GM12878 (cell line): Measurements from ENCODE around the gene TP53BP1. TPM values are rescaled to one million over a fixed set of nuclear protein-coding genes. Genes with fewer than 3 reads are reported as not detected.

Experiments
- ATAC-seq: fragments of 200-7000 bp; cut with Tn5 transposase; 3 replicates; pipeline ENCODE4 v1.9.1; 2020; ENCODE audit warnings: mild to moderate bottlenecking, moderate library complexity
- BruUV-seq: library from RNA; stranded (reverse); fragments of 400-500 nt; replicated peaks from 2 replicates; lab custom pipeline; 2021; lab: Mats Ljungman, UMichigan
- CTCF ChIA-PET: fragments of 300-600 bp; sonication (Branson Sonifier 250); formaldehyde crosslinking; extraction: SDS; loops from one replicate; lab custom pipeline; 2021; ENCODE audit warnings: inconsistent platforms; lab: Yijun Ruan, JAX
- POLR2A ChIA-PET: fragments of 350-600 bp; formaldehyde crosslinking; extraction: SDS; loops from one replicate; lab custom pipeline; 2021; ENCODE audit warnings: inconsistent platforms; lab: Charles Lee
- RAD21 ChIA-PET: fragments of 300-600 bp; sonication (Branson Sonifier 250); formaldehyde crosslinking; loops from one replicate; lab custom pipeline; 2023; ENCODE audit warnings: antibody characterized with exemption; ENCODE audit not compliant: unreplicated experiment; lab: Charles Lee
- SMC1A ChIA-PET: fragments of 300-600 bp; sonication (Branson Sonifier 250); formaldehyde crosslinking; loops from one replicate; lab custom pipeline; 2023; ENCODE audit not compliant: unreplicated experiment, uncharacterized antibody; lab: Charles Lee
- DNase-seq: peaks from one replicate; pipeline ENCODE4 v3.0.0-alpha.2; 2011; ENCODE audit warnings: low read depth, low spot score
- FAIRE-seq: peaks from 3 replicates; lab custom pipeline; 2011; peaks lifted over from hg19 to GRCh38; lab: Jason Lieb, UNC
- H2AFZ ChIP-seq: 2 replicates; pipeline ENCODE4 v1.6.0; 2011; ENCODE audit warnings: low read depth, low read length, control low read depth; ENCODE audit not compliant: control insufficient read depth
- H3K27ac ChIP-seq: 2 replicates; pipeline ENCODE4 v1.5.1; 2011; ENCODE audit warnings: control low read depth; ENCODE audit not compliant: control insufficient read depth, insufficient read depth
- H3K27me3 ChIP-seq, 2 experiments: replicated peaks in 1 of 2; 2 replicates each; pipeline versions ENCODE4 v1.6.0 to v1.6.1; 2011; ENCODE audit warnings: low read length in 1 of 2; ENCODE audit not compliant: control insufficient read depth in 2 of 2, insufficient read depth in 2 of 2
- H3K36me3 ChIP-seq, 2 experiments: 2 replicates each; pipeline ENCODE4 v1.5.1; 2011; ENCODE audit warnings: low read length in 1 of 2; ENCODE audit not compliant: control insufficient read depth in 2 of 2, insufficient read depth in 2 of 2
- H3K4me1 ChIP-seq: 2 replicates; pipeline ENCODE4 v1.6.1; 2011; ENCODE audit warnings: mild to moderate bottlenecking, low read length, moderate library complexity, mixed read lengths; ENCODE audit not compliant: control insufficient read depth, insufficient read depth
- H3K4me2 ChIP-seq: 2 replicates; pipeline ENCODE4 v1.6.0; 2011; ENCODE audit warnings: control low read depth; ENCODE audit not compliant: control insufficient read depth, insufficient read depth
- H3K4me3 ChIP-seq: fragments of 200-600 bp; sonication (generic); 2 replicates; pipeline ENCODE4 v1.5.1; 2016
- H3K79me2 ChIP-seq: 2 replicates; pipeline ENCODE4 v1.6.0; 2011; ENCODE audit warnings: low read length; ENCODE audit not compliant: control insufficient read depth, insufficient read depth
- H3K9ac ChIP-seq: 2 replicates; pipeline ENCODE4 v1.8.0; 2011; ENCODE audit warnings: low read length, control low read depth, mixed read lengths; ENCODE audit not compliant: control insufficient read depth, insufficient read depth
- H3K9me3 ChIP-seq: replicated peaks from 3 replicates; pipeline ENCODE4 v1.5.1; 2011; ENCODE audit warnings: mild to moderate bottlenecking, low read length; ENCODE audit not compliant: control insufficient read depth, insufficient read depth
- H4K20me1 ChIP-seq: 2 replicates; pipeline ENCODE4 v1.6.0; 2011; ENCODE audit not compliant: control insufficient read depth, insufficient read depth
- BHLHE40 ChIP-seq, 2 experiments: fragments of 450-650 bp in 1 of 2; IDR thresholded peaks; 2 replicates each; pipeline ENCODE4 v1.6.1; 2011 to 2017; ENCODE audit warnings: low read depth in 2 of 2, borderline replicate concordance in 1 of 2, improper control_type of control experiment in 1 of 2, low read length in 1 of 2, mild to moderate bottlenecking in 1 of 2
- CHD4 ChIP-seq: fragments of 200-600 bp; sonication (generic); IDR thresholded peaks from 2 replicates; pipeline ENCODE4 v1.6.1; 2016; ENCODE audit warnings: mild to moderate bottlenecking
- FOXM1 ChIP-seq: IDR thresholded peaks from 2 replicates; pipeline ENCODE4 v1.6.1; 2012; ENCODE audit warnings: low read depth, mild to moderate bottlenecking, inconsistent platforms, low read length, moderate library complexity
- GABPA ChIP-seq: IDR thresholded peaks from 2 replicates; pipeline ENCODE4 v1.6.1; 2014; ENCODE audit warnings: antibody characterized with exemption, low read depth, mild to moderate bottlenecking, inconsistent platforms
- MEF2B ChIP-seq: fragments of 450-650 bp; IDR thresholded peaks from 2 replicates; pipeline ENCODE4 v1.6.1; 2018; ENCODE audit warnings: mild to moderate bottlenecking, moderate library complexity; ENCODE audit not compliant: partially characterized antibody, poor library complexity, severe bottlenecking
- NR2C1 ChIP-seq: fragments of 450-650 bp; IDR thresholded peaks from 2 replicates; pipeline ENCODE4 v1.6.1; 2017; ENCODE audit warnings: antibody characterized with exemption, mild to moderate bottlenecking, moderate library complexity
- RCOR1 ChIP-seq: conservative IDR thresholded peaks from 2 replicates; pipeline ENCODE4 v1.6.1; 2012; ENCODE audit warnings: low read depth, low read length, improper control_type of control experiment
- SMAD1 ChIP-seq: fragments of 450-650 bp; IDR thresholded peaks from 2 replicates; pipeline ENCODE4 v1.6.1; 2018; ENCODE audit warnings: mild to moderate bottlenecking, low read depth; ENCODE audit not compliant: partially characterized antibody
- SP1 ChIP-seq: IDR thresholded peaks from one replicate; pipeline ENCODE4 v1.6.1; 2011; ENCODE audit warnings: low read depth, low read length
- SRF ChIP-seq, 2 experiments: IDR thresholded peaks; 2 replicates each; pipeline ENCODE4 v1.6.1; 2011; ENCODE audit warnings: low read depth in 2 of 2, low read length in 2 of 2, mild to moderate bottlenecking in 1 of 2, moderate library complexity in 1 of 2
- SUZ12 ChIP-seq: fragments of 200-600 bp; sonication (generic); IDR thresholded peaks from one replicate; pipeline ENCODE4 v1.6.1; 2018; ENCODE audit warnings: antibody characterized with exemption, mild to moderate bottlenecking; ENCODE audit not compliant: unreplicated experiment
- ZNF274 ChIP-seq: IDR thresholded peaks from one replicate; pipeline ENCODE4 v1.8.0; 2011; ENCODE audit not compliant: insufficient read length, insufficient read depth
- WGBS: methylation state at CpG from one replicate; pipeline ENCODE4 v1.1.6; 2016; ENCODE audit warnings: low lambda C conversion rate; ENCODE audit not compliant: insufficient replicate concordance, insufficient coverage; ENCODE audit errors: missing lambda C conversion rate; 5-methylcytosine and 5-hydroxymethylcytosine counted together
- in situ Hi-C: fragments of 300-500 bp; cut with MboI; formaldehyde crosslinking; loops from 9 replicates; pipeline ENCODE4 v1.14.3; 2018; ENCODE audit warnings: mixed read lengths
- intact Hi-C: fragments of 100-400 bp; cut with micrococcal nuclease; formaldehyde crosslinking; loops from one replicate; pipeline ENCODE4 v1.14.2; 2022; ENCODE audit not compliant: unreplicated experiment
- polyA plus RNA-seq, 11 experiments: library from polyadenylated mRNA; depleted of rRNA in 4 of 11; unstranded in 6 of 11; stranded (reverse) in 5 of 11; fragments of >200 nt; fragmentation: Nextera tagmentation in 4 of 11; fragmentation: Illumina TruSeq in 1 of 11; extraction: Ambion mirVana in 4 of 11; extraction: Trizol in 1 of 11; gene quantifications; 1 replicate in 1 of 11; 2 replicates in 10 of 11; pipeline versions ENCODE4 v1.2.1 to v1.2.3, GENCODE V29; 2011 to 2016; ENCODE audit warnings: inconsistent platforms in 2 of 11, missing spikeins in 2 of 11, low read depth in 1 of 11
- total RNA-seq, 4 experiments: library from RNA; depleted of rRNA in 3 of 4; stranded (reverse); fragments of >200 nt in 3 of 4; fragmentation: Illumina TruSeq in 1 of 4; extraction: Trizol in 1 of 4; gene quantifications; 2 replicates each; pipeline versions ENCODE4 v1.2.1 to v1.2.3, GENCODE V29; 2013 to 2021
- TF ChIP-seq, protein P1 (sequence below): IDR thresholded peaks from 2 replicates; pipeline ENCODE4 v1.6.1; 2012; ENCODE audit warnings: low read depth, low read length, improper control_type of control experiment
- TF ChIP-seq, protein P2 (sequence below): fragments of 450-650 bp; IDR thresholded peaks from 2 replicates; pipeline ENCODE4 v1.6.1; 2017; ENCODE audit warnings: borderline replicate concordance
- TF ChIP-seq, protein P3 (sequence below): IDR thresholded peaks from 2 replicates; pipeline ENCODE4 v1.6.1; 2012; ENCODE audit warnings: mild to moderate bottlenecking, low read depth, low read length
- TF ChIP-seq, protein P4 (sequence below): fragments of 150-350 bp; IDR thresholded peaks from 2 replicates; pipeline ENCODE4 v1.6.1; 2014; ENCODE audit warnings: mild to moderate bottlenecking, low read depth, low read length

TP53BP1 gene
- total and polyA plus RNA-seq, 10 of the 15 experiments (the other 5 are each of a cell fraction or from before 2014, with no cell fraction given): 6.2 to 50.2 (median 19.3) TPM

DNA sequence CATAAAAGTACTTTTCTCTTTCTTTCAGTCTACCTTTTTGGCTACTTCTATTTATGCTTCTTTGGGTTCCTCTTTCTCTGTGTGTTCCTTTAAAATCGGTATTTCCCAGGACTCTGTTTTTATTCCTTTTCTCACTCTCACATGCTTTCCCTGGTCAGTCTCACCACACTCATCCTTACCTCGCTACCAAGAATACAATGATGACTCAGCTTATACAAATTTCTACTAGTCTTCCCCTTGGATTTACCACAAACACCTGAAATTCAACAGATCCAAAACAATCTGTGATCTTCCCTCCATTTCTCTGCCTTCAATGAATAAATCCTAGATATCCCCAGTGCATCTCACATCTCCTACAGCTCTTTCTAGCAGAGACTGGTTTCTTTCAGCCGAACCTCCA, 69.2 kb downstream of the TP53BP1 start:
- TF ChIP-seq CHD4 (no peak), RCOR1 (no peak), FOXM1 (no peak), SMAD1 (no peak), ZNF274 (no peak), GABPA (no peak), MEF2B (no peak), SP1 (no peak), NR2C1 (no peak), BHLHE40 (IDR thresholded peaks at IDR 0.05; ENCODE audit: borderline replicate concordance in 1 of 2, low read depth in 2 of 2, low read length in 1 of 2) (no peak), SRF (IDR thresholded peaks at IDR 0.05; ENCODE audit: low read depth in 2 of 2, low read length in 2 of 2) (no peak), SUZ12 (no peak)
- TF ChIP-seq, protein P1, sequence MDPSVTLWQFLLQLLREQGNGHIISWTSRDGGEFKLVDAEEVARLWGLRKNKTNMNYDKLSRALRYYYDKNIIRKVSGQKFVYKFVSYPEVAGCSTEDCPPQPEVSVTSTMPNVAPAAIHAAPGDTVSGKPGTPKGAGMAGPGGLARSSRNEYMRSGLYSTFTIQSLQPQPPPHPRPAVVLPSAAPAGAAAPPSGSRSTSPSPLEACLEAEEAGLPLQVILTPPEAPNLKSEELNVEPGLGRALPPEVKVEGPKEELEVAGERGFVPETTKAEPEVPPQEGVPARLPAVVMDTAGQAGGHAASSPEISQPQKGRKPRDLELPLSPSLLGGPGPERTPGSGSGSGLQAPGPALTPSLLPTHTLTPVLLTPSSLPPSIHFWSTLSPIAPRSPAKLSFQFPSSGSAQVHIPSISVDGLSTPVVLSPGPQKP: no peak
- TF ChIP-seq, protein P2, sequence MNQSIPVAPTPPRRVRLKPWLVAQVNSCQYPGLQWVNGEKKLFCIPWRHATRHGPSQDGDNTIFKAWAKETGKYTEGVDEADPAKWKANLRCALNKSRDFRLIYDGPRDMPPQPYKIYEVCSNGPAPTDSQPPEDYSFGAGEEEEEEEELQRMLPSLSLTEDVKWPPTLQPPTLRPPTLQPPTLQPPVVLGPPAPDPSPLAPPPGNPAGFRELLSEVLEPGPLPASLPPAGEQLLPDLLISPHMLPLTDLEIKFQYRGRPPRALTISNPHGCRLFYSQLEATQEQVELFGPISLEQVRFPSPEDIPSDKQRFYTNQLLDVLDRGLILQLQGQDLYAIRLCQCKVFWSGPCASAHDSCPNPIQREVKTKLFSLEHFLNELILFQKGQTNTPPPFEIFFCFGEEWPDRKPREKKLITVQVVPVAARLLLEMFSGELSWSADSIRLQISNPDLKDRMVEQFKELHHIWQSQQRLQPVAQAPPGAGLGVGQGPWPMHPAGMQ: no peak
- TF ChIP-seq, protein P3, sequence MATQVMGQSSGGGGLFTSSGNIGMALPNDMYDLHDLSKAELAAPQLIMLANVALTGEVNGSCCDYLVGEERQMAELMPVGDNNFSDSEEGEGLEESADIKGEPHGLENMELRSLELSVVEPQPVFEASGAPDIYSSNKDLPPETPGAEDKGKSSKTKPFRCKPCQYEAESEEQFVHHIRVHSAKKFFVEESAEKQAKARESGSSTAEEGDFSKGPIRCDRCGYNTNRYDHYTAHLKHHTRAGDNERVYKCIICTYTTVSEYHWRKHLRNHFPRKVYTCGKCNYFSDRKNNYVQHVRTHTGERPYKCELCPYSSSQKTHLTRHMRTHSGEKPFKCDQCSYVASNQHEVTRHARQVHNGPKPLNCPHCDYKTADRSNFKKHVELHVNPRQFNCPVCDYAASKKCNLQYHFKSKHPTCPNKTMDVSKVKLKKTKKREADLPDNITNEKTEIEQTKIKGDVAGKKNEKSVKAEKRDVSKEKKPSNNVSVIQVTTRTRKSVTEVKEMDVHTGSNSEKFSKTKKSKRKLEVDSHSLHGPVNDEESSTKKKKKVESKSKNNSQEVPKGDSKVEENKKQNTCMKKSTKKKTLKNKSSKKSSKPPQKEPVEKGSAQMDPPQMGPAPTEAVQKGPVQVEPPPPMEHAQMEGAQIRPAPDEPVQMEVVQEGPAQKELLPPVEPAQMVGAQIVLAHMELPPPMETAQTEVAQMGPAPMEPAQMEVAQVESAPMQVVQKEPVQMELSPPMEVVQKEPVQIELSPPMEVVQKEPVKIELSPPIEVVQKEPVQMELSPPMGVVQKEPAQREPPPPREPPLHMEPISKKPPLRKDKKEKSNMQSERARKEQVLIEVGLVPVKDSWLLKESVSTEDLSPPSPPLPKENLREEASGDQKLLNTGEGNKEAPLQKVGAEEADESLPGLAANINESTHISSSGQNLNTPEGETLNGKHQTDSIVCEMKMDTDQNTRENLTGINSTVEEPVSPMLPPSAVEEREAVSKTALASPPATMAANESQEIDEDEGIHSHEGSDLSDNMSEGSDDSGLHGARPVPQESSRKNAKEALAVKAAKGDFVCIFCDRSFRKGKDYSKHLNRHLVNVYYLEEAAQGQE: no peak
- TF ChIP-seq, protein P4, sequence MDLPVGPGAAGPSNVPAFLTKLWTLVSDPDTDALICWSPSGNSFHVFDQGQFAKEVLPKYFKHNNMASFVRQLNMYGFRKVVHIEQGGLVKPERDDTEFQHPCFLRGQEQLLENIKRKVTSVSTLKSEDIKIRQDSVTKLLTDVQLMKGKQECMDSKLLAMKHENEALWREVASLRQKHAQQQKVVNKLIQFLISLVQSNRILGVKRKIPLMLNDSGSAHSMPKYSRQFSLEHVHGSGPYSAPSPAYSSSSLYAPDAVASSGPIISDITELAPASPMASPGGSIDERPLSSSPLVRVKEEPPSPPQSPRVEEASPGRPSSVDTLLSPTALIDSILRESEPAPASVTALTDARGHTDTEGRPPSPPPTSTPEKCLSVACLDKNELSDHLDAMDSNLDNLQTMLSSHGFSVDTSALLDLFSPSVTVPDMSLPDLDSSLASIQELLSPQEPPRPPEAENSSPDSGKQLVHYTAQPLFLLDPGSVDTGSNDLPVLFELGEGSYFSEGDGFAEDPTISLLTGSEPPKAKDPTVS: no peak
- WGBS: 94% methylated on average over 3 of the region's 3 CpGs
- H2AFZ ChIP-seq: no peak overlapping the region
- CTCF ChIA-PET: interaction anchor here (1.1 kb wide), 1 partner anchor 90 kb away, joined by 3 read pairs; no protein-coding TSS in a partner anchor
- no peak for ATAC-seq
- H3K4me3 ChIP-seq: no peak overlapping the region
- H3K27ac ChIP-seq: no peak overlapping the region
- no peaks in the 10 kb centered on the region for H4K20me1 ChIP-seq
- DNase-seq: no peak
- no peaks in the 10 kb centered on the region for H3K4me1 ChIP-seq
- in situ Hi-C loops: no loop called here
- SMC1A ChIA-PET: no interaction called here
- no peaks in the 10 kb centered on the region for H3K27me3 ChIP-seq
- H3K9me3 ChIP-seq: no peaks in the 10 kb centered on the region
- no peak overlapping the region for H3K9ac ChIP-seq
- H3K36me3 ChIP-seq: peaks cover 5 to 20% of the 10 kb centered on the region in 2 experiments
- intact Hi-C loops: no loop called here
- H3K79me2 ChIP-seq: no peaks in the 10 kb centered on the region
- BruUV-seq: no TSS peak
- POLR2A ChIA-PET: no interaction called here
- no peak overlapping the region for H3K4me2 ChIP-seq
- no peak for FAIRE-seq
- RAD21 ChIA-PET: no interaction called here
